HG02623 (cell line): ENCODE data around the gene ASXL2.
"Not testable (repeated sequence)": the region's sequence is repeated elsewhere in the genome, so short reads cannot be mapped to it uniquely, and the experiment has no call there.

ENCODE experiments used
- ATAC-seq: cut with Tn5 transposase; IDR thresholded peaks from one replicate; pipeline ENCODE4 v1.9.1; 2021; ENCODE audit warnings: moderate library complexity; ENCODE audit not compliant: unreplicated experiment

Gene ASXL2

GRCh38 chr2:25878361-25879132, at the start of gene ASXL2:
Gene ASXL2 (minus strand): TSS chr2:25878487. CDS start chr2:25878222, 265 bp downstream.
- peak; percentile 87 for ATAC-seq

- no peak for ATAC-seq
Measured at GRCh38 chr2:25926984-25927756, 48.9 kb upstream of the ASXL2 start.

GRCh38 chr2:25922501-25922900, 44.2 kb upstream of the ASXL2 start:
- ATAC-seq = no peak

- ATAC-seq = no peak
Measured at GRCh38 chr2:25920786-25921415, 42.6 kb upstream of the ASXL2 start.

- no peak for ATAC-seq
Measured at GRCh38 chr2:25920336-25920735, 42.0 kb upstream of the ASXL2 start.

- no peak for ATAC-seq
Measured at GRCh38 chr2:25917832-25918231, 39.5 kb upstream of the ASXL2 start.

GRCh38 chr2:25917411-25917810, 39.1 kb upstream of the ASXL2 start:
- ATAC-seq = not testable (repeated sequence)

GRCh38 chr2:25915944-25916772, 37.9 kb upstream of the ASXL2 start:
- ATAC-seq = not testable (repeated sequence)

- not testable (repeated sequence) for ATAC-seq
Measured at GRCh38 chr2:25915411-25915810, 37.1 kb upstream of the ASXL2 start.

GRCh38 chr2:25913696-25913973, 35.3 kb upstream of the ASXL2 start:
- ATAC-seq = not testable (repeated sequence)

- ATAC-seq = no peak
Measured at GRCh38 chr2:25912851-25913695, 34.8 kb upstream of the ASXL2 start.

- not testable (repeated sequence) for ATAC-seq
Measured at GRCh38 chr2:25909574-25909973, 31.3 kb upstream of the ASXL2 start.

- ATAC-seq = no peak
Measured at GRCh38 chr2:25905126-25905525, 26.8 kb upstream of the ASXL2 start.

- no peak for ATAC-seq
Measured at GRCh38 chr2:25903216-25903776, 25.0 kb upstream of the ASXL2 start.

- no peak for ATAC-seq
Measured at GRCh38 chr2:25899404-25899970, 21.2 kb upstream of the ASXL2 start.

GRCh38 chr2:25897506-25897905, 19.2 kb upstream of the ASXL2 start:
- ATAC-seq = no peak

- not testable (repeated sequence) for ATAC-seq
Measured at GRCh38 chr2:25896308-25896707, 18.0 kb upstream of the ASXL2 start.

GRCh38 chr2:25895610-25896009, 17.3 kb upstream of the ASXL2 start:
- ATAC-seq = no peak

GRCh38 chr2:25895018-25895417, 16.7 kb upstream of the ASXL2 start:
- no peak for ATAC-seq
